HG02973 (cell line): ENCODE data around the gene HIF1AN.

Experiments
- ATAC-seq: cut with Tn5 transposase; IDR thresholded peaks from one replicate; pipeline ENCODE4 v1.9.1; 2021; ENCODE audit warnings: moderate library complexity; ENCODE audit not compliant: unreplicated experiment

Gene HIF1AN

DNA sequence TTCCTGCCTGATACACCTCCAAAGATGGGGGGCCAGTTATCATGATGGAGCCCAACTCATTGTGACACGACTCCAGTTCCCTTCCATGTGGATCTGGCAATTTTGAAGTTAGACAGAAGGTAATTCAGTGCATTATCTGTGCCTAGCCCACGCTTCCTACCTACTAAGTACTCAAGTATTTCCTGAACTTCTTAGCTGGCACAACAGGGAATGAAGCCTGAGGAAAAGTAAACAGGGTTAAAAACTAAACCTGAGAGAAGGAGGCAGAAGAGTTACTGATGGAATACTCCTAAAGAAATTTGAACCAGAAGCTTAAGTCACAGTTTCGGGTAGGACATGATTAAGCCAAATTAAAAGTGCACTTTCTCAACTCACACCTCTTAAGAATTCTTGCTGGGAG, 14.9 kb upstream of the HIF1AN start:
- ATAC-seq: no peak

- no peak for ATAC-seq
These were observed 13.5 kb upstream of the HIF1AN start for GRCh38 chr10:100522107-100522801.

- no peak for ATAC-seq
These were observed 12.8 kb upstream of the HIF1AN start for GRCh38 chr10:100522945-100523344.

DNA sequence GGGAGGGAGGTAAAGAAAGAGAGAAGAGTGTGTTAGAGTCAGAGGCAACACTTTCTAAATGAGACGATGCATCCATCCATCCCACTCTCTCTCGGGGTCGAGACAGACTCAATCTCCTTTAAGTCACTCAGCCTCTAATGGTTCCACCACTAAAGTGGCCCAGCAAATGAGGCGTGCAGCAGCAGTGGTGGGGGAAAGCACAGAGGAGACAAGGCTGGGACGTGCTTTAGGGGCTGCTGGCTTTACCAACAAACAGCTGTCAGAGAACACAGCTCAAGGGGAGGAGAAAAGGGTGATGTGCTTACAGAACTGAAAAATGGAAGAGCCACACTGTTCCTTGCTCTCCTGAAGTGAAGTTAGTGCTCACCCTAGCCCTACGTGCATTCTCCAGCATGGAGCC, 11.5 kb upstream of the HIF1AN start:
- ATAC-seq: no peak

- no peak for ATAC-seq
These were observed 11.1 kb upstream of the HIF1AN start for GRCh38 chr10:100524638-100525037.

DNA sequence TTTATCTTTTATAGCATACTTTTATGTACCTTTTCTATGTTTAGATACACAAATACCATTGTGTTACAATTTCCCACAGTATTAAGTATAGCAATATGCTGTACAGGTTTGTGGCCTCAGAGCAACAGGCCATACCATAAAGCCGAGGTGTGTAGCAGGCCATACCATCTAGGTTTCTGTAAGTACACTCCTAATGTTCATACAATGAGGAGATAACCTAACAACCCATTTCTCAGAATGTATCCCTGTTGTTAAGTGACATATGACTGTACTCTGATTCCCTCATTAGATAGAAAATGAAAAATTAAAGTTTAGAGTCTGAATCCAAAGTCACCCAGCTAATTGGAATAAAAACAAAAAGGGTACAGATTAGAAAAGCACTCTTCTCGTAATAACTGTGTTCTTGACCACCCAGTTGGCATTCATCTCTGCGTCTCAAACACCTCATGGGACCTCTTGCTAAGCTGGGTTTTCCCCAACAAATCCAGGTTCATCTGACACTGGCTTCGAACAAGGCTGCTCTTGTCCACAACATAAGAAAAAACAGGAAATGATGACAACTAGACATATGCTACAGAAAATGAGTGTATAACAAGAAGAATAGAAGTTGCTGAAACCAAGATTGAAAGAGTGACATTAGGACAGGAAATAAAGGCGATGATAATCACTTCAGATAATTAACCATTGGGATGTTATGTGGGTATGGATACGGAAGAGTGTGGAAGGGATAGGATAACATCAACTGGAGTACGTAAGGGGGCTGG, 7.4 kb upstream of the HIF1AN start:
- no peak for ATAC-seq

DNA sequence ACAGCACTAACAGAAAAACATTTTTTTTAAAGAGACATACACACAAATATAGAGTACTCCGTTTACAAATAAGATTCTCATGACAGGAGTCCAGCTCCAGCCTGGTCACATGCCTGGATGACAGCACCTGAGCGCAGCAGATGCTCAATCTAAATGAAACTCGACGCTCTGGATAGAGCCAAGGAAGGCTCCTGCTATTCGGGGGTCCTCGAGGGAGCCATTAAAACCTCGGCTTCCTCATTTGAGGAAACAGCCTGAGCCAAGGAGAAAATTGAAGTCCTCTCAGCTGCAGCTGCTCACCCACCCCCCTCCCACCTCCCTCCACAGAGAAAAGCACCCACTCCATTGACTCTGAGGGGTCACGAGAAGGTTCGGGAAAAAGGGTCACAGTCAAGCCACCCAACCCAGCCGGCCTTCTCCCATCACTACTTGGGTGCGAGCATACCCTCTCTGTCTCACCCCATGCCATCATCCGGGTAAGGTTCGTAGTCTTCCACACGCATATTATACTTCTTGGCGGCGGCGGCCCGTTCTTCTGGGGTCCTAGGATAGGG, 6.7 kb upstream of the HIF1AN start:
- no peak for ATAC-seq

DNA sequence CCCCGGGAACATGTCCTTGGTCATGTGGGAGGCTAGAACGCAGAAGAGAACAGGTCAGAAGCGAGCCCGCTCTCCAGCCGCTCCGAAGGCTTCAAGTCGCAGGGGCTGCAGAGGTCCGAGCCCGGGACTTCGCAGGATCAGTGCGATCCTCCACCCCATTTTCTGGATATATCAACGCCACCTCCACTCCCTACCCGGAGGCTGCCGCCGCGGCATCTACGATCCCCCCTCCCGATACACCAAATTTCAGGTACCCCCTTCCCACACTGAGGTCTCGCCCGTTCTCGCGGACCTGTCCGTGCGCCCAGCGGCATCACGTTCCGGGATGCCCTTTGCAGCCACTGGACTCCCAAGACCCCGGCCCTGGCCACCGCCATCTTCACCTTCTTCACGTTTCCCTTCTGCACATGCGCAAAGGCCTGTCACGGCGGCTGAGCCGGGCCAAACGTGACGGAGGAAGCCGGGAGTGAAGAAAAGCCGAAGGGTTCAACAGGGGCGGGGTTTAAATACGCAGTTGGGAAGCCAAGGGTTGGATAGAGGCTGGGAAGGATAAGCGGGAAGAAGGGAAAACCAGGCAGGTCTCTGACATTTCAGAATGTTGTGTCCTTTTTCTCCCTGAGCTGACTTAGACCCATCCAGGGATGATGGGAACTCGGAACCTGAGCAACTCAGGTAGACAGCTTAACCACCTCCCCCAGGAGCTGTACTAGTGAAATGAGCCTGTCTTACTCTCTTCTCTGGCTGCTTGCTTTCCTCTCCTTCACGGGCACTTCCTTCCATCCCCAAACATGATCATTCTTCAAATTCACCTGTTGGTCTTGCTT, 6.1 kb upstream of the HIF1AN start, which contains the start of gene NDUFB8:
TSS of gene NDUFB8 (minus strand) at position 397 of the 824 bp plus-strand sequence. CDS start at position 377, 20 bp downstream.
- no peak for ATAC-seq

DNA sequence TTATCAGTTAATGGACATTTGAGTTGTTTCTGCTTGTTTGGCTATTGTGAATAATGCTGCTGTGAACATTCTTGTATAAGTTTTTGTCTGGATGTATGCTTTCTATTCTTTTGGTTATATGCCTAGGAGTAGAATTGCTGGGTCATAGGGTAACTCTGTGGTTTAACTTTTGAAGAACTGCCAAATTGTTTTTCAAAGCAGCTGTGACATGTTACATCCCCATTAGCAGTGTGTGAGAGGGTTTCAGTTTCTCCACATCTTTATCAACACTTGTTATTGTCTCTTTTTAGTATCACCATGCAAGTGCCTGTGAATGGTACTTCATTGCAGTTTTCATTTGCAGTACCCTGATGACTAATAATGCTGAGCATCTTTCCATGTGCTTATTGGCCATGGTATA, 4.0 kb upstream of the HIF1AN start:
- ATAC-seq: no peak

DNA sequence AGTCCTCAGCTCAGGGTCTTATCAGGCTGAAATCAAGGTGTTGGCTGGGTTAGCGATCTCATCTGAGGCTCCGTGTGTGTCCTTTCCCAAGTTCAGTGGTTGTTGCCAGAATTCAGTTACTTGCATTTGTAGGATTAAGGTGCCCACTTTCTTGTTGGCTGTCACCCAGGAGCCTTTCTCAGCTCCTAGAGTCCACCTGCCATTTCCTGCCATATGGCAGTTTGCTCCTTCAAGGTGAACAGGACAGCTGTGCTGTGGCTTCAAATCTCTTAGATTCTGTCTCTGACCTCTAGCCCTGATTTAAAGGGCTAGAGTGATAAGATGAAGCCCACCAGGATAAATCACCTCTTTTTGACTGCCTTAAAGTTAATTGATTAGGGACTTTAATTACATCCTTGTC, 1.0 kb upstream of the HIF1AN start:
- ATAC-seq: no peak

DNA sequence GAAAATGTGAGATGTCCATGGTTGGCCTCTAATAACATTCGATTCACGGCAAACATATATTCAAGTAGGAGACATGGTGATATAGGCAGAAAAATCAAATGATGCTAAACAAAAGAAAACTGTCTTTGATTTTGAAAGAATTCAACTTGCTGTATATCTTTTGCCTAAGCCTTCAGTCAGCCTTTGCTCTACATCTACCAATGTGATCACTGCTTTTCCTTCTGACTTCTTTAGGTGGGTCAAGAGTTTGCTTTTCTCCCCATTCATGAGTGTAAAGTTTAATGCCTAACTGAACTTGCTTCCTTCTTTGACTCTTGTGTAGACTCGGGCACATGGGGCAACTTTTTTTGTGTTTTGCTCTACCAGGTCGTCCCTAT, 417 bp upstream of the HIF1AN start:
- peak; percentile 17 for ATAC-seq

- no peak for ATAC-seq
These were observed 1.7 kb downstream of the HIF1AN start for GRCh38 chr10:100537475-100537874.

DNA sequence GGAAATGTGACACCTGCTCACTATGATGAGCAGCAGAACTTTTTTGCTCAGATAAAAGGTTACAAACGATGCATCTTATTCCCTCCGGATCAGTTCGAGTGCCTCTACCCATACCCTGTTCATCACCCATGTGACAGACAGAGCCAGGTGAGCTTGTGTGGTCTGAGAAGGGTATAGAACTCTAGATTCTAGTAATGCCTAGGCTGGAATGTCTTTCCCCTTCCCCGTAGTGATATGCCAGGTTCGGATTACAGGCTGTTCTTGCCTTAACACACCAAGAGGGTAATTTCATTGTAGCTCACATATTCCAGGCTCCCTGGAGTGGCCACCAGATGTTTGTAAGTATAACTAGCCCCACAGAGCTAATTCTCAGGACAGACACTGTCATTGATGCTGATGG, 9.2 kb downstream of the HIF1AN start:
- no peak for ATAC-seq

DNA sequence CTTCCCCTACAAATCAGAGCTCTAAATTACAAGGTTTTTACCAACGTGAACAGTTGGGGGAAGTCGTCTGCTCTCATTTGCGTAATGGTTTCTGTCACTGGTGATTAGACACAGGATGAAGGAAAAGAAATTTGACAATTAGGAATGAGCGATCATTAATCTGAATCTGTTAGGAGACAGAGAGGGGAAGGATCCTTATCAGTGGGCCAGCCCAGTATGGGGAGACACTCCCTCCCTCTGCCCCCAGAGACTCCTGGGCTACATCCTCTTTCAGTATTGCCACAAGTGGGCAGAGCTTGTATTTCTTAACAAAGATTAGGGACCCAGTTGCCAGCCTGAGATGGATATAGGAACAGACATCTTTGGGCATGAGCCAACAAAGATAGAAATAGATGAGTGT, 15.5 kb downstream of the HIF1AN start:
- no peak for ATAC-seq

GRCh38 chr10:100551738-100552137, 16.0 kb downstream of the HIF1AN start:
- no peak for ATAC-seq

DNA sequence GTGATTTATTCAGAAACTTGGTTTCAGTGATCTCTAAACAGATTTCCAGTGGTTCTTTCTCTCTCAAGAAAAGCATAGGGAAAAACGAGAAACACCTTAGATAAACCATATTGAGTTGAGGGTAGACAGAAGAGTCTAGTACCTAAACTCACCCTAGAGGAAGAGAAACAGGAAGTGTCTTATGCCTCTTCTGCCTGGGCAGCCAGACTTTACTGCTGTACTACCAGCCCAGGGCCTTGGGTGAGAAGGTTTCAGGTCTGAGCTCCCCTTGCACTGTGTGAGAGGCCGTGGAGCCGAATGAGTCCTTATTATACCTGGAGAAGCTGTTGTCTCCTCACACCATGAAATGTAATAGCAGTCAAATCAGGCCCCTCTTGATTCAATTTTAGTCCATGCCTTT, 18.2 kb downstream of the HIF1AN start:
- no peak for ATAC-seq

GRCh38 chr10:100554902-100555301, 19.2 kb downstream of the HIF1AN start:
- no peak for ATAC-seq

- no peak for ATAC-seq
These were observed 24.5 kb downstream of the HIF1AN start for GRCh38 chr10:100560248-100560647.

DNA sequence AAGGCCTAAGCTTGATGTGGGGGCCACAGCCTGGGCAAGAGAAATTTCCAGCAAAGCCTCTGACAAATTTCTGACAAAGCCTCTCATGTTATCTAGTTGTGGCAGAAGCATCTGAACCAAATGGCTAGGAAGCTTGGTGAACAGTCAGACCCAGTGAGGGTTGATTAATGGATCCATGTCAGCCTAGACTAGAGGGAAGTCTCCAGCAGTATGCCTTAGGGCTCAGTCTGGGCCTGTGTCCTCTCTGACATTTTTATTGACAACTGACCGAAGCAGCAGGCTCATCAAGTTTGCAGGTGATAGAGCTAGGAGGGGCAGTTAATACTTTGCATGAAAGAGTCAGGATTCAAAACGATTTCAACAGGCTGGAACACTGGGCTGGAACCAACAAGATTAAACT, 25.3 kb downstream of the HIF1AN start:
- ATAC-seq: no peak

DNA sequence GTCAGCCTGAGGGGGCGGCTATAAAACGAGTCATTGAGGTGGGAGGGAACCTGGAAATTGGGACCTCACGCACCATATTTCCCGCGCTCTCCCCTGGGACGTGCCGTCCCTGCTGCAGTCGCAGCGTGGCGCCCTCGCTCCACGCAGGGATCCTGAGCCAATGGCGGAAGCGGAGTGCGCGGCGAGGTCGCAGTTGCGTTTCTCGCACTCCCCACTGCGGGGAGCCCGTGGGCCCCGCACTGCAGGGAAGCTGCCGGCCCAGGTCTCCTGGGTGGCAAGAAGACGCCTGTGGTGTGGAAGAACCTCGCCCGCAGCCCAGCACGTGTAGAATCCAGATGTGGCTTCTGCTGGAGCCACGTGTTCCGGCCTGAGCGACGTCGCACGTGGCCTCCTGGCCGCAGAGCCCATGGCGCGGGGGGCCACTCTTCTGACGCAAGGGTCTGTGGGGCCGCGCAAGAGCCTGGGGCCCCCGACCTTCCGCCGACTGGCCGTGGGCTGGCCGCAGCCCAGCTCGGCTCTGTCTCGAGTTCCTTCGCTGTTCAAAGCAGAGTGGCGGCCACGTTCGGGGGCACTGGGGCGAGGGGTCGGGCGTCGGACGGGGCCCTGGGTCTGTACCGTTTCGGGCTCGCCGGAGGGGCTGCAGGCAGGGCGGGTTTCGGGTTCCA, 26.4 kb downstream of the HIF1AN start:
- ATAC-seq: peak; percentile 85
